ENCODE data around the gene KRTAP10-6.
"Not testable (repeated sequence)": the region's sequence is repeated elsewhere in the genome, so short reads cannot be mapped to it uniquely, and the experiment has no call there.

Gene KRTAP10-6

GRCh38 chr21:44576025-44576420 is 16.3 kb downstream of the KRTAP10-6 start:
- Histone ChIP-seq H3K36me3 (no peaks in the 10 kb centered on the region), H3K27me3 (ENCODE audit: insufficient read depth, low read depth, severe bottlenecking) (no peaks in the 10 kb centered on the region), H3K9me3 (ENCODE audit: severe bottlenecking) (peaks cover 16% of the 10 kb centered on the region), H3K27ac (no peak overlapping the region), H3K4me3 (ENCODE audit: low read depth, low read length) (no peak overlapping the region)
- no peak for DNase-seq
- TF ChIP-seq, protein P1, sequence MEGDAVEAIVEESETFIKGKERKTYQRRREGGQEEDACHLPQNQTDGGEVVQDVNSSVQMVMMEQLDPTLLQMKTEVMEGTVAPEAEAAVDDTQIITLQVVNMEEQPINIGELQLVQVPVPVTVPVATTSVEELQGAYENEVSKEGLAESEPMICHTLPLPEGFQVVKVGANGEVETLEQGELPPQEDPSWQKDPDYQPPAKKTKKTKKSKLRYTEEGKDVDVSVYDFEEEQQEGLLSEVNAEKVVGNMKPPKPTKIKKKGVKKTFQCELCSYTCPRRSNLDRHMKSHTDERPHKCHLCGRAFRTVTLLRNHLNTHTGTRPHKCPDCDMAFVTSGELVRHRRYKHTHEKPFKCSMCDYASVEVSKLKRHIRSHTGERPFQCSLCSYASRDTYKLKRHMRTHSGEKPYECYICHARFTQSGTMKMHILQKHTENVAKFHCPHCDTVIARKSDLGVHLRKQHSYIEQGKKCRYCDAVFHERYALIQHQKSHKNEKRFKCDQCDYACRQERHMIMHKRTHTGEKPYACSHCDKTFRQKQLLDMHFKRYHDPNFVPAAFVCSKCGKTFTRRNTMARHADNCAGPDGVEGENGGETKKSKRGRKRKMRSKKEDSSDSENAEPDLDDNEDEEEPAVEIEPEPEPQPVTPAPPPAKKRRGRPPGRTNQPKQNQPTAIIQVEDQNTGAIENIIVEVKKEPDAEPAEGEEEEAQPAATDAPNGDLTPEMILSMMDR (IDR thresholded peaks at IDR 0.05; ENCODE audit: low read depth, low read length) = no peak

DNA sequence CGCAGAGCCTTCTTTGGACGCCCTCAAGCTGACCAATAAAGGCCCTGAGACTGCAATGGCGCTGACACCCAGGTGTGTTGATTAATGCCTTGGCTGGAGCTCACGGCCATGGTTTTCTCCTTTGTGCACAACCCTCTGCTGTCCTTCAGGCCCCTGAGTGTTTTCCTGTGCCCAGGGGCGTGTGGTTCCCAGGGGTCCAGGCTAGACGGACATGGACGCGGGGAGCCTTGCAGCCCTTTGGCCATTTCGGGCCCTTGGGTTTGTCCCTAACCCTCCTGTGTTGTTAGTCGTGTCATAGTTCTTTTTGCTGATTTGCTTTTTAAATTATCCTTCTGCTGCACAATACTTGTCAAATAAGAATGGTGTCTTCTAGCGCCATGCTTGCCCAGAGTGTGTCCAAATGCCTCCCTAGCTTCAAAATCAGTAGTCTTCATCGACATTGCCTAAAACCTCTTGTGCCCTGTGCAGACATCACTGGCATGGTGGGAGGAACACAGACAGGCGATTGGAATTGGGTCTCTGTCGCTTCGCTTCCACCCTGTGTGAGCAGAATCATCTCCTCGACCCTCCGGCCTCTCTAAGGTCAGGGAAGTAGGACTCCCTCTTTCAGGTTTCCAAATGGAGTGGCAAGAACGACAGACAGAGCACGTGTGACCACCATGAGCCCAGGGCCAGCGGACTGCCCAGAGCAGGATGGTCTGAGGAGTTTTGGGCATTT is 16.8 kb downstream of the KRTAP10-6 start:
- peaks cover 19% of the 10 kb centered on the region for H3K9me3 ChIP-seq (ENCODE audit: severe bottlenecking)
- H3K27ac ChIP-seq = no peak overlapping the region
- no peak for DNase-seq
- H3K4me3 ChIP-seq (ENCODE audit: low read depth, low read length) = no peak overlapping the region
- TF ChIP-seq, protein P1 (IDR thresholded peaks at IDR 0.05; ENCODE audit: low read depth, low read length) = no peak
- H3K36me3 ChIP-seq = no peaks in the 10 kb centered on the region
- no peaks in the 10 kb centered on the region for H3K27me3 ChIP-seq (ENCODE audit: insufficient read depth, low read depth, severe bottlenecking)

DNA sequence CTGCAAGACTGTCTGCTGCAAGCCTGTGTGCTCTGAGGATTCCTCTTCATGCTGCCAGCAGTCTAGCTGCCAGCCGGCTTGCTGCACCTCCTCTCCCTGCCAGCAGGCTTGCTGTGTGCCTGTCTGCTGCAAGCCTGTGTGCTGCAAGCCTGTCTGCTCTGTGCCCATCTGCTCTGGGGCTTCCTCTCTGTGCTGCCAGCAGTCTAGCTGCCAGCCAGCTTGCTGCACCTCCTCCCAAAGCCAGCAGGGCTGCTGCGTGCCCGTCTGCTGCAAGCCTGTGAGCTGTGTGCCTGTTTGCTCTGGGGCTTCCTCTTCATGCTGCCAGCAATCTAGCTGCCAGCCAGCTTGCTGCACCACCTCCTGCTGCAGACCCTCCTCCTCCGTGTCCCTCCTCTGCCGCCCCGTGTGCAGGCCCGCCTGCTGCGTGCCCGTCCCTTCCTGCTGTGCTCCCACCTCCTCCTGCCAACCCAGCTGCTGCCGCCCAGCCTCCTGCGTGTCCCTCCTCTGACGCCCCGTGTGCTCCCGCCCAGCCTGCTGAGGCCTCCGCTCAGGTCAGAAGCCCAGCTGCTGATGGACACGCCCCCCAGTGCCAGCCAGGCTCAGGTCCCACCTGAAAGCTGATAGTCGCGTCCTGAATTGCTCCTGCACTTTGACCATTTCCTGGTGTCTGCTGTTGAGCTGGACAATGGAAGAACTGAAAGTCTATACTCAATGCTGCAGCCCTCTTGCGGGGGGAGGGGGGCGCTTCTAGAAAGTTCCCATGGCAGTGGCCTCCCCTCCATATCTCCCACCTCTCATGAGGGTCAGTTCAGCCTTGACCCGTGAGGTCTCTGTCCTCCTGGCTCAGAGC is 17.6 kb downstream of the KRTAP10-6 start:
- DNase-seq = no peak
- H3K27ac ChIP-seq = no peak overlapping the region
- H3K9me3 ChIP-seq (ENCODE audit: severe bottlenecking) = peaks cover 23% of the 10 kb centered on the region
- no peak overlapping the region for H3K4me3 ChIP-seq (ENCODE audit: low read depth, low read length)
- TF ChIP-seq, protein P1 (IDR thresholded peaks at IDR 0.05; ENCODE audit: low read depth, low read length) = 0 out of 2 replicates have a peak, but pooled peaks have one; percentile 14
- no peaks in the 10 kb centered on the region for H3K36me3 ChIP-seq
- no peaks in the 10 kb centered on the region for H3K27me3 ChIP-seq (ENCODE audit: insufficient read depth, low read depth, severe bottlenecking)

GRCh38 chr21:44573630-44574456 is 18.5 kb downstream of the KRTAP10-6 start, which contains the start of gene KRTAP10-4:
Gene KRTAP10-4 (plus strand): TSS chr21:44573729. CDS start chr21:44573759, 30 bp downstream.
- H3K27ac ChIP-seq = not testable (repeated sequence)

GRCh38 chr21:44572959-44573583 is 19.2 kb downstream of the KRTAP10-6 start:
- DNase-seq = no peak
- Histone ChIP-seq H3K27ac (no peak overlapping the region), H3K4me3 (ENCODE audit: low read depth, low read length) (no peak overlapping the region), H3K36me3 (no peaks in the 10 kb centered on the region), H3K27me3 (ENCODE audit: insufficient read depth, low read depth, severe bottlenecking) (no peaks in the 10 kb centered on the region), H3K9me3 (ENCODE audit: severe bottlenecking) (peaks cover 23% of the 10 kb centered on the region)
- TF ChIP-seq, protein P1 (IDR thresholded peaks at IDR 0.05; ENCODE audit: low read depth, low read length) = no peak

More at GRCh38 chr21:44573630-44574456, 18.5 kb downstream of the KRTAP10-6 start, which contains the start of gene KRTAP10-4:
- not testable (repeated sequence) for H3K4me3 ChIP-seq (ENCODE audit: low read depth, low read length); H3K36me3 ChIP-seq; DNase-seq; H3K27me3 ChIP-seq (ENCODE audit: insufficient read depth, low read depth, severe bottlenecking)
- H3K9me3 ChIP-seq (ENCODE audit: severe bottlenecking) = peaks cover 23% of the 10 kb centered on the region

Measured in WERI-Rb-1 (cell line).